Heart left ventricle (tissue), 16 donors: ENCODE measurements around the gene CCDC181. TPM values are rescaled to one million over a fixed set of nuclear protein-coding genes. Genes with fewer than 3 reads are reported as not detected.

ENCODE experiments used
- ATAC-seq, 4 donors: fragments of 200-7000 bp; cut with Tn5 transposase; one replicate each; pipeline ENCODE4 v1.9.1; 2020 to 2022; ENCODE audit warnings: moderate library complexity in 4 of 4, mild to moderate bottlenecking in 3 of 4, moderate number of reproducible peaks in 1 of 4
- DNase-seq, 5 donors: peaks; one replicate each; pipeline ENCODE4 v3.0.0-alpha.2; 2020
- H3K27ac ChIP-seq, 12 donors: fragments of 200-600 bp; sonication (generic) in 4 of 12; one replicate each; pipeline versions ENCODE4 v1.5.0 to v1.8.0; 2016 to 2022; ENCODE audit warnings: mild to moderate bottlenecking in 2 of 12
- H3K27me3 ChIP-seq, 9 donors: fragments of 200-600 bp; sonication (generic) in 2 of 9; one replicate each; pipeline versions ENCODE4 v1.5.1 to v1.8.0; 2016 to 2022; ENCODE audit warnings: mild to moderate bottlenecking in 3 of 9
- H3K36me3 ChIP-seq, 9 donors: fragments of 200-600 bp; sonication (generic) in 2 of 9; one replicate each; pipeline versions ENCODE4 v1.5.0 to v1.8.0; 2018 to 2022; ENCODE audit warnings: mild to moderate bottlenecking in 2 of 9
- H3K4me1 ChIP-seq, 12 donors: fragments of 200-600 bp; sonication (generic) in 4 of 12; one replicate each; pipeline versions ENCODE4 v1.5.0 to v1.8.0; 2016 to 2022; ENCODE audit warnings: mild to moderate bottlenecking in 3 of 12
- H3K4me3 ChIP-seq, 12 donors: fragments of 200-600 bp; sonication (generic) in 4 of 12; one replicate each; pipeline versions ENCODE4 v1.5.0 to v1.8.0; 2017 to 2022; ENCODE audit warnings: mild to moderate bottlenecking in 9 of 12, moderate library complexity in 4 of 12
- H3K9me3 ChIP-seq, 12 donors: fragments of 200-600 bp; sonication (generic) in 4 of 12; one replicate each; pipeline versions ENCODE4 v1.5.0 to v1.8.0; 2016 to 2022; ENCODE audit warnings: mild to moderate bottlenecking in 1 of 12
- CTCF ChIP-seq, 12 donors: fragments of 200-600 bp; sonication (generic) in 4 of 12; IDR thresholded peaks; one replicate each; pipeline versions ENCODE4 v1.5.0 to v1.8.0; 2018 to 2022; ENCODE audit warnings: antibody characterized with exemption in 12 of 12, mild to moderate bottlenecking in 5 of 12
- POLR2A ChIP-seq, 2 donors: fragments of 450-650 bp; IDR thresholded peaks; one replicate each; pipeline ENCODE4 v1.6.1; 2017; ENCODE audit warnings: antibody characterized with exemption in 2 of 2, mild to moderate bottlenecking in 2 of 2, moderate library complexity in 2 of 2
- WGBS, 4 donors: extraction: QIAGEN DNeasy Blood & Tissue Kit in 2 of 4; methylation state at CpG; one replicate each; pipeline versions ENCODE4 v1.1.5 to v1.1.7; 2013 to 2018; 5-methylcytosine and 5-hydroxymethylcytosine counted together
- intact Hi-C, 10 donors: fragments of 100-400 bp; cut with DNase I; formaldehyde crosslinking; loops; one replicate each; pipeline versions ENCODE4 v1.11.1 to v1.14.2; 2022
- polyA plus RNA-seq, 2 donors: library from polyadenylated mRNA; stranded (reverse); fragments of 200-250 nt; gene quantifications; one replicate each; pipeline ENCODE4 v1.2.3, GENCODE V29; 2013
- total RNA-seq, 9 donors: library from RNA; depleted of rRNA in 2 of 9; stranded (reverse); fragments of >200 nt in 2 of 9; fragmentation: NEBNext Ultra II Directional in 3 of 9; extraction: Animal tissue kit (Norgen Biotek cat#: 25700) in 3 of 9; gene quantifications; one replicate each; pipeline versions ENCODE4 v1.1.0 to v1.2.4, GENCODE V29; 2016 to 2023
- donor health status: ischemic (EF 13 %, LVEDD 7.1; RV severe dilation, severe dysfunction).
- donor health status: healthy with polysubstance abuse.
- donor health status: DM: no; HTN: yes; CAD: no.
- donor health status: DM: no; HTN: no; CAD: no.
- donor health status: ischemic (EF 25% LVEDD 6.9; RV normal size, moderate dysfunction).
- donor health status: ischemic (EF 25% LVEDD 5.7; RV mildly dilated, moderate dysfunction).
- donor health status: healthy.
- donor health status: DM: yes; HTN: yes; CAD: no.
- donor health status: ischemic (EF 35%, LVEDD 5.7; RV mildly dilated, moderate dysfunction).
- donor health status: nonischemic (EF 11% LVEDD 7.7; RV severe dilation, severe dysfunction).
- donor health status: DM: yes; HTN: yes; CAD: no.
- donor health status: PGD.
- donor health status: ischemic (EF 29% LVEDD 5.4; RV normal size, mild dysfunction).
- donor health status: nonischemic (EF 23%, LVEDD 6.1; RV moderate dilation, normal function).

CCDC181 gene
- total and polyA plus RNA-seq, 11 donors: 0.24 to 1.8 (median 1.2) TPM

- Histone ChIP-seq H3K9me3 (peaks cover 0 to 24% (median 11%) of the 10 kb centered on the region in 12 donors), H3K4me1 (peaks cover 0 to 3% (median 0%) of the 10 kb centered on the region in 12 donors), H3K27me3 (peaks cover 0 to 5% (median 0%) of the 10 kb centered on the region in 9 donors), H3K4me3 (no peak overlapping the region), H3K27ac (no peak overlapping the region), H3K36me3 (no peaks in the 10 kb centered on the region)
- TF ChIP-seq POLR2A (IDR thresholded peaks at IDR 0.05): no peak
- no peak for TF ChIP-seq CTCF (IDR thresholded peaks at IDR 0.05)
- 94 to 99% (median 98%) methylated on average over 1 of the region's 1 CpG for WGBS, 4 donors
- DNase-seq: no peak
- intact Hi-C loops: no loop called here
- no peak for ATAC-seq
These were observed 30.2 kb upstream of the CCDC181 start for GRCh38 chr1:169457443-169457842.

DNA sequence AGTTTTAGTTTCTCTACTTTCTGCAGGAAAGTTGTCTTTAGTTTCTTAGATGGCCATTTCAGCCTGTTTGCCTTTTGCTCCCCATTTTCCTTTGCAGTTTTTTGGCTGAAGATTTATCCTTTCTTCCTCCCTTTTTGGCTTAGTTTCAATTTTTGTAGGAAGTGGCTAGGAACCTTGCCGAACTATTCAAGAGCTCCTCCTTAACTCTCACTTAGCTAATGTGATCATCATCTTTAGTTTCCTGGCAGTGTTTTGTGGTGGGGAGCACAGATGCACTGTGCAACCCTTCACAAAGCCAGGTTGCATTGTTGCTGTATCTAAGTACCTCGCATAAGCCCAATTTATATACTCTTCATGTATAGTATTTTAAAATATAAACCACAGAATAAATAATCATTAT lies 28.8 kb upstream of the CCDC181 start:
- Histone ChIP-seq H3K4me1 (peaks cover 0 to 3% (median 0%) of the 10 kb centered on the region in 12 donors), H3K4me3 (no peak overlapping the region), H3K27me3 (peaks cover 0 to 5% (median 0%) of the 10 kb centered on the region in 9 donors), H3K27ac (no peak overlapping the region), H3K36me3 (no peaks in the 10 kb centered on the region), H3K9me3 (peaks cover 0 to 24% (median 11%) of the 10 kb centered on the region in 12 donors)
- intact Hi-C loops: no loop called here
- TF ChIP-seq CTCF (IDR thresholded peaks at IDR 0.05) (no peak), POLR2A (IDR thresholded peaks at IDR 0.05) (no peak)
- WGBS, 4 donors: 57 to 66% (median 62%) methylated on average over 2 of the region's 2 CpGs
- ATAC-seq (no peak), DNase-seq (no peak)

GRCh38 chr1:169452921-169453320 lies 25.6 kb upstream of the CCDC181 start:
- H3K36me3 ChIP-seq: no peaks in the 10 kb centered on the region
- ATAC-seq: no peak
- intact Hi-C loops: no loop called here
- WGBS, 4 donors: 84 to 92% (median 90%) methylated on average over 2 of the region's 2 CpGs
- no peak overlapping the region for H3K4me3 ChIP-seq
- DNase-seq: no peak
- H3K27ac ChIP-seq: no peak overlapping the region
- H3K27me3 ChIP-seq: no peaks in the 10 kb centered on the region
- H3K4me1 ChIP-seq: no peaks in the 10 kb centered on the region
- TF ChIP-seq CTCF (IDR thresholded peaks at IDR 0.05): no peak
- TF ChIP-seq POLR2A (IDR thresholded peaks at IDR 0.05): no peak
- H3K9me3 ChIP-seq: peaks cover 0 to 19% (median 11%) of the 10 kb centered on the region in 12 donors

DNA sequence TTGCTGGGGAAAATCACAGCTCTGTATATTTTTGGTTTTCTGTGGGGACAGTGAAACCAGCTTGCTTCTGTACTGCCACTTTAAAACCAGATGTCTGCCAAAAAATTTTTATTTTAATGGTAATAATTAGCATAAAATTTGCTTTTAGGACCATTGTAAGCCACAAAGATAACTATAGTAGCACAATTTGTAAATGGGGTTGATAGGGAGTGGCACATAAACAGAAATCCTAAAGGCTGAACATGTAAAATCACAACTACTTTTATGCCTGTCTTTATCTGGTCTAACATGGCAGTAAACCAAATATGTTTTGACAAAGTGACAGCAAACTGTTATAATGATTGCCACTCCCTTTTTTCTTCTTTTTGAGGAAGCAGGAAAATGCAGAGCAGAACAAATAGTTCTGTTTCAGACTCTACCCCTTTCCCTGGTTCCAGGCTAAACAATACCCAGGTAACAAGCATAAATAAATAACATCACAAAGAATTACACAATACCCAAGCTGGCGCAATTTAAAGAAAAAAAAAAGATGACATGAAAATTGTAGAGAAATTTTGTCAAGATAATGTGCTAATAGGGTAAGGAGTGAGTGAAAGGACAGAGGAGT lies 24.0 kb upstream of the CCDC181 start:
- Histone ChIP-seq H3K27me3 (no peaks in the 10 kb centered on the region), H3K9me3 (peaks cover 0 to 3% (median 0%) of the 10 kb centered on the region in 12 donors), H3K36me3 (no peaks in the 10 kb centered on the region), H3K27ac (no peak overlapping the region), H3K4me1 (no peaks in the 10 kb centered on the region), H3K4me3 (no peak overlapping the region)
- 84 to 93% (median 88%) methylated on average over 1 of the region's 1 CpG for WGBS, 4 donors
- TF ChIP-seq POLR2A (IDR thresholded peaks at IDR 0.05) (no peak), CTCF (IDR thresholded peaks at IDR 0.05) (no peak)
- no peak for DNase-seq
- intact Hi-C loops: no loop called here
- no peak for ATAC-seq
